HL-60/S4 (cell line): ENCODE measurements around the gene NTRK3.

Experiments used
- in situ Hi-C: fragments of 300-500 bp; cut with MboI; formaldehyde crosslinking; loops from 2 replicates; pipeline ENCODE4 v1.14.3; 2022; ENCODE audit warnings: low sequenced_read_pairs

NTRK3 gene

GRCh38 chr15:88232771-88233201 lies 23.8 kb downstream of the NTRK3 start:
- in situ Hi-C loops: no loop called here

- in situ Hi-C loops: no loop called here
Observed at GRCh38 chr15:88231909-88232644, 24.5 kb downstream of the NTRK3 start.

DNA sequence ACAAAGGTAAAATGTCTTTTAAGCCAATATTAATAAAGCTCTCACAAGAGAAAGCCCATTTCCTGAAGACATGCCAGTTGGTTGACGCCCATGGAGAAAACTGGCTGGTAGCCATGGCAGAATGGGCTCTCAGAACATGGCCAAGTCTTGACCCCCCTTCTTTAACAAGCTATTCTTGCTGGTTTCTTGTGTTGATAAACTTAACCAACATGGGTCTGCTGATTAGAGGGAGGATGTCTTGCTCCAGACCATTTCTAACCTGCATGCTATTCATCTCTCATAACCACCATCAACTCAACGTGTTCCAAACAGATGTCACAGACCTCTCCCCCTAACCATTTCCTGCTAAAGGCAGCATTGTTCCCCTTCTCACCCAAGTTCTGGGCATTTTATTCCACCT lies 25.7 kb downstream of the NTRK3 start:
- in situ Hi-C loops: no loop called here

GRCh38 chr15:88225461-88225860 lies 31.1 kb downstream of the NTRK3 start:
- in situ Hi-C loops: no loop called here

DNA sequence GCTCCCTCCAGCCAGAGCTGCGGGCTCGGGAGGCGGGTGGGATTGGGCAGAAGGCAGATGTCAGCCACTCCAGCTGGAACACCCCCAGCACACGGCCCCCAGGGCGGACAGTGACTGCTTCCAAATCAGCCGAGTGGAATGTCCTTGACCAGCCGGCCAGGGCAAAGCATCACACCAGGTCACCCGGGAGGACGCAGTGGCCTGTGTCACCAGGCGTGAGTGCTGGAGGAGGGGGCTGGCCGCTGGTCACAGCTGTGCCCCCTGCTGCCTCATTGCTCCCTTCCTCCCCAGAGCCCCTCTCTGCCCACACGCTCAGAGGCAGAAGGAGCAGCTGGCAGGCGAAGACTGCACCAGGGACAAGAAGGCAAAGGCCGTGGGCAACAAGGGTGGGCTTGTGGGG lies 33.5 kb downstream of the NTRK3 start:
- in situ Hi-C loops: no loop called here

GRCh38 chr15:88221836-88222235 lies 34.7 kb downstream of the NTRK3 start:
- in situ Hi-C loops: no loop called here

DNA sequence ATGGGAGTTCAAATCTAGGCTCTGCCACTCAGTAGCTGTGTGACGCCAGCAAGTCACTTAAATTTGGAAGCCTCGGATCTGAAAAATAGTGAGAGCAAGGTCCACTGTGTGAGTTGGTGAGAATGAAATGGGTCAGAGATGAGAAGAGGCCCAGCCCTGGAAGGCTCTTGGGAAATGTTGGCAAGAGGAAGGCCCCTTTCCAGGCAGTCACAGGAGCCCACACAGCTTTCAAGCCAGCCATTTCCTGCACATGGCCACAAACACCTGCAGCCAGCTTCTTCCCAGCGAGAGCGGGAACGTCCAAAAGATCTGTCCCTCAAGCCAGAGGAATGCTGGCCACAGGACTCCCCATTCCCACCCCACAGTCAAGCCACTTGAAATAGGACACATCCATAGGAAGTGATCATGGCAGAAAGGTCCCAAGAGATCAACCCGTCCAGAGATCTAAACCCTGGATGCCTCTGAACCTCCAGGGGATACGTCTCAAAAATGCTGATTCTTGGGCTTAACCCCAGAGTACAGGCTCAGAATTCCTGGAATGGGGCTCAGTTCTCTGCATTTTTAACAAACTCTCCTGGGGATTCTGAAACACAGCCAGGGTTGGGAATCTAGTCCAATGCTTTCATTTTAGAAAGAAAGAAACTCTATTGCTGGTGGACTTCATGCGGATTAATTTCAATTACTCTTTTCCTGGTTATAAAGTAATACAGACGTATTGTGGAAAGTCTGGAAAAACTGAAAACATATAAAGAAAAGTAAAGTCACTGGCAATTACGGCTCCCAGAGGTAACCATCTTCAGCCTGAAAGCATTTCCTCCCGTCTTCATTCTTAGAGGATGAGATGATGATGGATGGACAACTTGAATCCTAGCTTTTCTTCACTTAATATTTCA lies 35.9 kb downstream of the NTRK3 start:
- in situ Hi-C loops: no loop called here

DNA sequence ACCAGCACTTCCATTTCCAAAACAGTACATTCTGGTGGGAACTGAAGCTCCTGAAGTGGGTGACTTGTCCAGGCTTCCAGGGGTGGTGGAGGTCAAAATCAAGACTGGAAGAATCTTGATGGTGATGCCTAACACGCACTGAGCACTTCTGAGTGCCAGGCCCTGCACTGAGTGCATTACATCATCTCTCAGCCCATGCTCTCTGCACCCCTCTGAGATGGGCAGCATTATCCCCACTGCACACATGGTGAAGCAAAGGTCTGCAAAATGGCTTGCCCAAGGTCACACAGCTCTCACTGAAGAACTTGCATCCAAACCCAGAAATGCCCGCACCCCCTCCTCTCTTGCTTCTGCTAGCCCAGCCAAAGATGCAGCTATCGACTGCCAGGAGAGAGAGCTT lies 36.9 kb downstream of the NTRK3 start:
- in situ Hi-C loops: no loop called here

- in situ Hi-C loops: no loop called here
Observed at GRCh38 chr15:88218557-88219221, 37.9 kb downstream of the NTRK3 start.

GRCh38 chr15:88215066-88215648 lies 41.4 kb downstream of the NTRK3 start:
- in situ Hi-C loops: no loop called here

GRCh38 chr15:88209111-88209510 lies 47.4 kb downstream of the NTRK3 start:
- in situ Hi-C loops: no loop called here

GRCh38 chr15:88208396-88208795 lies 48.1 kb downstream of the NTRK3 start:
- in situ Hi-C loops: no loop called here

- in situ Hi-C loops: no loop called here
Observed at GRCh38 chr15:88207565-88207964, 49.0 kb downstream of the NTRK3 start.

GRCh38 chr15:88204584-88204983 lies 52.0 kb downstream of the NTRK3 start:
- in situ Hi-C loops: no loop called here

DNA sequence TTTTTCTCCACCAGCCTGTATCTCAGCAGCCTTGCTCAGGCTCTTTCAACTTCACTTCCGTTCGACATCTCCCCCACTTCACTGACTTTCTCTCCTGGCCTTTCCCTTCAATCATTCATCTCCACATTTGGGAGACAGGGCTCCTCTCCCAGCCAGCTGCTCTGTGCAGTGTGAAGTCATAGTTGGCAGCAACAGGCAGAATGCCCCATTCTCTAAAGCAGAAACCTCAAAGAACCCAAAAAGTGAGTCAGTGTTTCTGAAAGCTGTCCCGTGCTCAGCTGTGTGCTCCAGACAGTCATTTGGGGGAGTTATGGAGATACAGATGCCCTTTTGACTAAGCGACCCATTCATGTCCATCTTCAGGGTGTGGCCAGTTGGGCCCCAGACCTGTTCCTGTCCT lies 54.3 kb downstream of the NTRK3 start:
- in situ Hi-C loops: no loop called here

GRCh38 chr15:88201207-88201606 lies 55.3 kb downstream of the NTRK3 start:
- in situ Hi-C loops: no loop called here

DNA sequence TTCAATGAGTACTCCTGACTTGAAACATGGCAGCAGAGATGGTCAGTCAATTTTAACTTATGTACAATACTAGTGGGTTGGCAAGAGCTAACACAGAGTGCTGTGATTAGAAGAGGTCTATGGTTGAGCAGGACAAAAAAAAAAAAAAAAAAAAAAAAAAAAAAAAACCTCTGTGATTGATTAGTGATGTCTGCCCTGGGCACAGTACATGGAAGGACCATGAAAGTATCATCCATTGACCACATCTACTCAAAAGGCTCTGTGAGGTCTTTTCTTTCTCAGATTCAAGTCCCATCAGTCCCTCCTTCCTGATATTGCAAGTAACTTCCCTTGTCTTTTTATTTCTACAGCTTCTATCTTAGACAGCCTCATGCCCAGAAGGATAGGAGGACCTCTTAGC lies 59.6 kb downstream of the NTRK3 start:
- in situ Hi-C loops: no loop called here

GRCh38 chr15:88194162-88194561 lies 62.4 kb downstream of the NTRK3 start:
- in situ Hi-C loops: no loop called here

- in situ Hi-C loops: no loop called here
Observed at GRCh38 chr15:88193415-88193814, 63.1 kb downstream of the NTRK3 start.

GRCh38 chr15:88191812-88192165 lies 64.8 kb downstream of the NTRK3 start:
- in situ Hi-C loops: no loop called here

DNA sequence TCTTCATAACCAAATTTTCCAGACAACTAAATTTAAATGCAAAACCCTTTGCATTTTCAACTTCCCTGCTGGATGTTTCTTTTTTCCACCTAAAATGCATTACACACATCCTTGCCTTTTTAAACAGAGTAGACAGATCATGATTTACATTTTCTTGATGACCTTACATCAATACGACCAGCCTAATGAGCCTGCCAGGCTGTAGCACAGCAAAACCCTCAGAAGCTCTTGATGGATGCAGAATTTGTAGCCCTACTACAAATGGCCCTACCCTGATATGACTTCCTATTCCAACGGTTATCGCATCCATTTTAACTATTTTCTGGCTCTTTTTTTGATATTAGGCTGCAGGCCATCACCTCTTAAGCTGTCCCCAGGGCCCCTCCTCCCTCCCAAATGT lies 66.3 kb downstream of the NTRK3 start:
- in situ Hi-C loops: no loop called here
